GM19240 (cell line): ENCODE measurements around the gene INTS15.

ENCODE experiments used
- DNase-seq: peaks from one replicate; pipeline ENCODE4 v3.0.0; 2011; ENCODE audit warnings: low spot score; ENCODE audit not compliant: insufficient read length

INTS15 gene

GRCh38 chr7:6655636-6656385 lies 66.0 kb downstream of the INTS15 start:
- no peak for DNase-seq

GRCh38 chr7:6656413-6656812 lies 66.6 kb downstream of the INTS15 start:
- no peak for DNase-seq
